Ishikawa (cell line): Measurements from ENCODE around the gene BEGAIN.

ENCODE experiments used
- EGR1 ChIP-seq: IDR thresholded peaks from 2 replicates; pipeline ENCODE4 v1.6.1; 2012
- RAD21 ChIP-seq: IDR thresholded peaks from 2 replicates; pipeline ENCODE4 v1.6.1; 2012; ENCODE audit warnings: low read depth
- TAF1 ChIP-seq: IDR thresholded peaks from 2 replicates; pipeline ENCODE4 v1.6.1; 2012; ENCODE audit warnings: low read depth, mild to moderate bottlenecking
- TF ChIP-seq, protein P1 (sequence below): IDR thresholded peaks from 2 replicates; pipeline ENCODE4 v1.6.1; 2012

- TF ChIP-seq RAD21 (no peak), TAF1 (no peak), EGR1 (no peak)
- TF ChIP-seq, protein P1, sequence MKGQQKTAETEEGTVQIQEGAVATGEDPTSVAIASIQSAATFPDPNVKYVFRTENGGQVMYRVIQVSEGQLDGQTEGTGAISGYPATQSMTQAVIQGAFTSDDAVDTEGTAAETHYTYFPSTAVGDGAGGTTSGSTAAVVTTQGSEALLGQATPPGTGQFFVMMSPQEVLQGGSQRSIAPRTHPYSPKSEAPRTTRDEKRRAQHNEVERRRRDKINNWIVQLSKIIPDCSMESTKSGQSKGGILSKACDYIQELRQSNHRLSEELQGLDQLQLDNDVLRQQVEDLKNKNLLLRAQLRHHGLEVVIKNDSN, result no peak
Measured at GRCh38 chr14:100532154-100532861, 54.9 kb downstream of the BEGAIN start.
